ENCODE measurements around the gene IAH1. TPM values are rescaled to one million over a fixed set of nuclear protein-coding genes. Genes with fewer than 3 reads are reported as not detected.

The IAH1 gene
- total and polyA plus RNA-seq, 3 donors from 2014 or later, result 76.3 to 208 (median 86.0) TPM

DNA sequence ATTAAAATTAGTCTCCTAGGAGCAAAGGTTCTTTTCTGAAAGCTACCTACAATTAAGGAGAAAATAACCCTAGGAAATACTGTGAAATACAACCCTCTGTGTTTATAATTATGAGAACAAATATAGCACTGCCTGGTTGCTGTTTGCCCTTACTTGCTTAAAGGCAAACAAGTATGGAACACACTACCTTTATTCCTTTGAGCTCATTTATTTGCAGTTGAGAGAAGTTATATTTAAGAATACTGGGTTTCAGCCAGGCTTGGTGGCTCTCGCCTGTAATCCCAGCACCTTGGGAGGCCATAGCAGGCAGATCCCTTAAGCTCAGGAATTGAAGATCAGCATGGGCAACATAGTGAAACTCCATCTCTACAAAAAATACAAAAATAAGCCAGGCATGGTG lies 23.1 kb upstream of the IAH1 start:
- intact Hi-C loops (cut with DNase I; ENCODE audit: low total_unique reads), result no loop called here
- no peaks in the 10 kb centered on the region for H3K9me3 ChIP-seq
- DNase-seq, result no peak
- H3K27ac ChIP-seq, result no peak overlapping the region
- WGBS, 2 donors, result 93 to 100% methylated on average over 1 of the region's 1 CpG
- no peaks in the 10 kb centered on the region for H3K27me3 ChIP-seq
- no peak overlapping the region for H3K4me3 ChIP-seq
- H3K36me3 ChIP-seq (ENCODE audit: low read depth, missing control alignments), result no peaks in the 10 kb centered on the region
- TF ChIP-seq, protein P1, sequence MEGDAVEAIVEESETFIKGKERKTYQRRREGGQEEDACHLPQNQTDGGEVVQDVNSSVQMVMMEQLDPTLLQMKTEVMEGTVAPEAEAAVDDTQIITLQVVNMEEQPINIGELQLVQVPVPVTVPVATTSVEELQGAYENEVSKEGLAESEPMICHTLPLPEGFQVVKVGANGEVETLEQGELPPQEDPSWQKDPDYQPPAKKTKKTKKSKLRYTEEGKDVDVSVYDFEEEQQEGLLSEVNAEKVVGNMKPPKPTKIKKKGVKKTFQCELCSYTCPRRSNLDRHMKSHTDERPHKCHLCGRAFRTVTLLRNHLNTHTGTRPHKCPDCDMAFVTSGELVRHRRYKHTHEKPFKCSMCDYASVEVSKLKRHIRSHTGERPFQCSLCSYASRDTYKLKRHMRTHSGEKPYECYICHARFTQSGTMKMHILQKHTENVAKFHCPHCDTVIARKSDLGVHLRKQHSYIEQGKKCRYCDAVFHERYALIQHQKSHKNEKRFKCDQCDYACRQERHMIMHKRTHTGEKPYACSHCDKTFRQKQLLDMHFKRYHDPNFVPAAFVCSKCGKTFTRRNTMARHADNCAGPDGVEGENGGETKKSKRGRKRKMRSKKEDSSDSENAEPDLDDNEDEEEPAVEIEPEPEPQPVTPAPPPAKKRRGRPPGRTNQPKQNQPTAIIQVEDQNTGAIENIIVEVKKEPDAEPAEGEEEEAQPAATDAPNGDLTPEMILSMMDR (IDR thresholded peaks at IDR 0.05), result no peak
- TF ChIP-seq POLR2A (IDR thresholded peaks at IDR 0.05), result no peak
- H3K4me1 ChIP-seq, result no peaks in the 10 kb centered on the region

GRCh38 chr2:9460441-9461017 lies 13.8 kb upstream of the IAH1 start:
- DNase-seq, result no peak
- WGBS, 2 donors, result 91 to 99% methylated on average over 3 of the region's 3 CpGs
- Histone ChIP-seq H3K27me3 (no peaks in the 10 kb centered on the region), H3K4me3 (no peak overlapping the region), H3K27ac (no peak overlapping the region), H3K9me3 (no peaks in the 10 kb centered on the region), H3K36me3 (ENCODE audit: low read depth, missing control alignments) (no peaks in the 10 kb centered on the region), H3K4me1 (no peaks in the 10 kb centered on the region)
- TF ChIP-seq, protein P1 (IDR thresholded peaks at IDR 0.05), result no peak
- no peak for TF ChIP-seq POLR2A (IDR thresholded peaks at IDR 0.05)
- intact Hi-C loops (cut with DNase I; ENCODE audit: low total_unique reads), result no loop called here

- Histone ChIP-seq H3K4me1 (no peaks in the 10 kb centered on the region), H3K9me3 (no peaks in the 10 kb centered on the region), H3K36me3 (ENCODE audit: low read depth, missing control alignments) (no peaks in the 10 kb centered on the region), H3K27me3 (no peaks in the 10 kb centered on the region), H3K27ac (no peak overlapping the region), H3K4me3 (no peak overlapping the region)
- 92 to 96% methylated on average over 3 of the region's 3 CpGs for WGBS, 2 donors
- TF ChIP-seq POLR2A (IDR thresholded peaks at IDR 0.05), result no peak
- TF ChIP-seq, protein P1 (IDR thresholded peaks at IDR 0.05), result no peak
- intact Hi-C loops (cut with DNase I; ENCODE audit: low total_unique reads), result no loop called here
- no peak for DNase-seq
Observed at GRCh38 chr2:9461079-9461478, 13.3 kb upstream of the IAH1 start.

- intact Hi-C loops (cut with DNase I; ENCODE audit: low total_unique reads), result no loop called here
- no peaks in the 10 kb centered on the region for H3K27me3 ChIP-seq
Observed at GRCh38 chr2:9462313-9462712, 12.0 kb upstream of the IAH1 start.

GRCh38 chr2:9462886-9463697 lies 11.3 kb upstream of the IAH1 start:
- intact Hi-C loops (cut with DNase I; ENCODE audit: low total_unique reads), result no loop called here
- Histone ChIP-seq H3K4me1 (no peaks in the 10 kb centered on the region), H3K4me3 (no peak overlapping the region), H3K36me3 (ENCODE audit: low read depth, missing control alignments) (no peaks in the 10 kb centered on the region), H3K9me3 (no peaks in the 10 kb centered on the region), H3K27me3 (no peaks in the 10 kb centered on the region), H3K27ac (no peak overlapping the region)
- no peak for TF ChIP-seq POLR2A (IDR thresholded peaks at IDR 0.05)
- TF ChIP-seq, protein P1 (IDR thresholded peaks at IDR 0.05), result no peak
- WGBS, 2 donors, result 90 to 91% methylated on average over 6 of the region's 6 CpGs
- no peak for DNase-seq

More at GRCh38 chr2:9462313-9462712, 12.0 kb upstream of the IAH1 start:
- TF ChIP-seq POLR2A (IDR thresholded peaks at IDR 0.05), result no peak
- no peak overlapping the region for H3K27ac ChIP-seq
- no peak for DNase-seq
- no peaks in the 10 kb centered on the region for H3K9me3 ChIP-seq
- 79 to 91% methylated on average over 5 of the region's 5 CpGs for WGBS, 2 donors
- no peaks in the 10 kb centered on the region for H3K36me3 ChIP-seq (ENCODE audit: low read depth, missing control alignments)
- H3K4me3 ChIP-seq, result no peak overlapping the region
- no peaks in the 10 kb centered on the region for H3K4me1 ChIP-seq
